Posterior cingulate gyrus (tissue), 11 donors: Measurements from ENCODE around the gene VSTM1.
"Not testable (repeated sequence)": the region's sequence is repeated elsewhere in the genome, so short reads cannot be mapped to it uniquely, and the experiment has no call there.

Experiments used
- DNase-seq, 10 donors: peaks; one replicate each; pipeline versions ENCODE4 v3.0.0 to v3.0.0-alpha.2; 2020 to 2021; ENCODE audit warnings: mixed read lengths in 3 of 10
- intact Hi-C: fragments of 100-400 bp; cut with DNase I; formaldehyde crosslinking; loops from one replicate; pipeline ENCODE4 v1.15.1; 2023

Gene VSTM1

GRCh38 chr19:54081032-54081431, 17.3 kb upstream of the VSTM1 start, which contains the start of gene TARM1:
Gene TARM1, minus strand, starts transcription at chr19:54081365. Its CDS starts 25 bp downstream, at chr19:54081340.
- peak in 2 of 10 donors; percentile 2 to 20 for DNase-seq
- intact Hi-C loops = no loop called here

GRCh38 chr19:54077334-54077733, 13.6 kb upstream of the VSTM1 start:
- no peak for DNase-seq
- intact Hi-C loops = no loop called here

- DNase-seq = peak in 1 of 10 donors; percentile 56
- intact Hi-C loops = no loop called here
Measured at GRCh38 chr19:54074851-54075250, 11.2 kb upstream of the VSTM1 start.

- intact Hi-C loops = no loop called here
- DNase-seq = peak in 1 of 10 donors; percentile 35
Measured at GRCh38 chr19:54073829-54074228, 10.1 kb upstream of the VSTM1 start.

- intact Hi-C loops = no loop called here
- DNase-seq = no peak
Measured at GRCh38 chr19:54069470-54069869, 5.8 kb upstream of the VSTM1 start.

GRCh38 chr19:54062643-54063042, 1.1 kb downstream of the VSTM1 start:
- peak in 1 of 10 donors; percentile 20 for DNase-seq
- intact Hi-C loops = no loop called here

- DNase-seq = no peak
- intact Hi-C loops = no loop called here
Measured at GRCh38 chr19:54047616-54048015, 16.1 kb downstream of the VSTM1 start.

GRCh38 chr19:54045771-54046170, 17.9 kb downstream of the VSTM1 start:
- no peak for DNase-seq
- intact Hi-C loops = no loop called here

GRCh38 chr19:54042989-54043388, 20.7 kb downstream of the VSTM1 start:
- intact Hi-C loops = no loop called here
- DNase-seq = no peak

- intact Hi-C loops = no loop called here
- DNase-seq = no peak
Measured at GRCh38 chr19:54041969-54042606, 21.6 kb downstream of the VSTM1 start.

GRCh38 chr19:54040003-54040402, 23.7 kb downstream of the VSTM1 start:
- intact Hi-C loops = no loop called here
- no peak for DNase-seq

- DNase-seq, intact Hi-C loops: not testable (repeated sequence)
Measured at GRCh38 chr19:54036542-54036941, 27.2 kb downstream of the VSTM1 start.

GRCh38 chr19:54035215-54036178, 28.2 kb downstream of the VSTM1 start:
- DNase-seq = peak in 5 of 10 donors; percentile 27 to 84 (median 51)

GRCh38 chr19:54030895-54031586, 32.7 kb downstream of the VSTM1 start:
- DNase-seq = peak in 1 of 10 donors; percentile 18
- intact Hi-C loops = loop anchor here (5.0 kb wide), 1 partner anchor 239 kb away; no protein-coding TSS in a partner anchor

More at GRCh38 chr19:54035215-54036178, 28.2 kb downstream of the VSTM1 start:
- intact Hi-C loops = no loop called here

GRCh38 chr19:54029930-54030490, 33.7 kb downstream of the VSTM1 start:
- intact Hi-C loops = loop anchor here (5.0 kb wide), 1 partner anchor 238 kb away; no protein-coding TSS in a partner anchor

GRCh38 chr19:54029301-54029700, 34.4 kb downstream of the VSTM1 start:
- peak in 1 of 10 donors; percentile 2 for DNase-seq
- intact Hi-C loops = no loop called here

More at GRCh38 chr19:54029930-54030490, 33.7 kb downstream of the VSTM1 start:
- DNase-seq = peak in 6 of 10 donors; percentile 52 to 92 (median 68)

- intact Hi-C loops = no loop called here
- DNase-seq = peak in 2 of 10 donors; percentile 10 to 35
Measured at GRCh38 chr19:54026656-54027055, 37.0 kb downstream of the VSTM1 start.

GRCh38 chr19:54024660-54025059, 39.0 kb downstream of the VSTM1 start:
- intact Hi-C loops = loop anchor here (1.0 kb wide), 2 partner anchors 118 to 182 kb away; no protein-coding TSS in a partner anchor
- peak in 1 of 10 donors; percentile 32 for DNase-seq

- intact Hi-C loops = no loop called here
Measured at GRCh38 chr19:54023191-54023590, 40.5 kb downstream of the VSTM1 start.

GRCh38 chr19:54021932-54022331, 41.8 kb downstream of the VSTM1 start:
- intact Hi-C loops = no loop called here

More at GRCh38 chr19:54023191-54023590, 40.5 kb downstream of the VSTM1 start:
- DNase-seq = no peak

More at GRCh38 chr19:54021932-54022331, 41.8 kb downstream of the VSTM1 start:
- peak in 2 of 10 donors; percentile 5 to 72 for DNase-seq
